Measurements from ENCODE around the gene FRK. TPM values are rescaled to one million over a fixed set of nuclear protein-coding genes. Genes with fewer than 3 reads are reported as not detected.

The FRK gene
- polyA plus RNA-seq, 3 donors: not detected

- Histone ChIP-seq H3K27ac (ENCODE audit: low read depth in 1 of 2, low read length in 2 of 2) (no peak overlapping the region), H2AFZ (ENCODE audit: insufficient read depth, low read depth, low read length, poor library complexity, severe bottlenecking) (no peak overlapping the region), H3K4me1 (ENCODE audit: control insufficient read depth in 1 of 2, insufficient read depth in 2 of 2, low read length in 2 of 2) (no peaks in the 10 kb centered on the region), H3K9me3 (replicated peaks in 1 of 2; ENCODE audit: control insufficient read depth in 1 of 2, insufficient read depth in 1 of 2, low read length in 2 of 2) (no peaks in the 10 kb centered on the region), H3K4me3 (replicated peaks in 1 of 3; ENCODE audit: low read depth in 2 of 3, low read length in 3 of 3) (no peak overlapping the region), H3K4me2 (replicated peaks; ENCODE audit: extremely low read depth, low read length, poor library complexity, severe bottlenecking) (no peak overlapping the region), H3K79me2 (ENCODE audit: insufficient read depth, low read length) (no peaks in the 10 kb centered on the region), H3K27me3 (ENCODE audit: control insufficient read depth in 2 of 2, insufficient read depth in 2 of 2, low read length in 2 of 2) (no peaks in the 10 kb centered on the region), H3K9ac (ENCODE audit: insufficient read depth, low read length, poor library complexity, severe bottlenecking) (no peak overlapping the region), H3K36me3 (replicated peaks in 1 of 2; ENCODE audit: control insufficient read depth in 1 of 2, insufficient read depth in 2 of 2, low read length in 2 of 2) (no peaks in the 10 kb centered on the region), H4K20me1 (ENCODE audit: insufficient read depth, low read length) (no peaks in the 10 kb centered on the region)
- intact Hi-C loops (cut with micrococcal nuclease): no loop called here
- WGBS (ENCODE audit: insufficient coverage): no CpG with 5 or more reads among the region's 2 CpGs
- TF ChIP-seq, protein P1, sequence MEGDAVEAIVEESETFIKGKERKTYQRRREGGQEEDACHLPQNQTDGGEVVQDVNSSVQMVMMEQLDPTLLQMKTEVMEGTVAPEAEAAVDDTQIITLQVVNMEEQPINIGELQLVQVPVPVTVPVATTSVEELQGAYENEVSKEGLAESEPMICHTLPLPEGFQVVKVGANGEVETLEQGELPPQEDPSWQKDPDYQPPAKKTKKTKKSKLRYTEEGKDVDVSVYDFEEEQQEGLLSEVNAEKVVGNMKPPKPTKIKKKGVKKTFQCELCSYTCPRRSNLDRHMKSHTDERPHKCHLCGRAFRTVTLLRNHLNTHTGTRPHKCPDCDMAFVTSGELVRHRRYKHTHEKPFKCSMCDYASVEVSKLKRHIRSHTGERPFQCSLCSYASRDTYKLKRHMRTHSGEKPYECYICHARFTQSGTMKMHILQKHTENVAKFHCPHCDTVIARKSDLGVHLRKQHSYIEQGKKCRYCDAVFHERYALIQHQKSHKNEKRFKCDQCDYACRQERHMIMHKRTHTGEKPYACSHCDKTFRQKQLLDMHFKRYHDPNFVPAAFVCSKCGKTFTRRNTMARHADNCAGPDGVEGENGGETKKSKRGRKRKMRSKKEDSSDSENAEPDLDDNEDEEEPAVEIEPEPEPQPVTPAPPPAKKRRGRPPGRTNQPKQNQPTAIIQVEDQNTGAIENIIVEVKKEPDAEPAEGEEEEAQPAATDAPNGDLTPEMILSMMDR (IDR thresholded peaks at IDR 0.05): no peak
- DNase-seq: no peak
- Mint-ChIP-seq H3K27me3 (ENCODE audit: low read depth in 3 of 3) (no peaks in the 10 kb centered on the region), H3K27ac (no peak overlapping the region), H3K9me3 (peaks cover 0 to 2% (median 0%) of the 10 kb centered on the region in 7 donors), H3K4me1 (no peaks in the 10 kb centered on the region), H3K4me3 (no peak overlapping the region), H3K36me3 (no peaks in the 10 kb centered on the region)
Observed at GRCh38 chr6:115977220-115977619, 83.5 kb downstream of the FRK start.

GRCh38 chr6:115976321-115976870, 84.3 kb downstream of the FRK start:
- Mint-ChIP-seq H3K4me1 (no peaks in the 10 kb centered on the region), H3K27ac (no peak overlapping the region), H3K36me3 (no peaks in the 10 kb centered on the region), H3K27me3 (ENCODE audit: low read depth in 3 of 3) (peaks cover 0 to 2% (median 0%) of the 10 kb centered on the region in 3 donors), H3K4me3 (no peak overlapping the region), H3K9me3 (peaks cover 0 to under 1% (median 0%) of the 10 kb centered on the region in 7 donors)
- H4K20me1 ChIP-seq (ENCODE audit: insufficient read depth, low read length): no peaks in the 10 kb centered on the region
- no CpG with 5 or more reads among the region's 2 CpGs for WGBS (ENCODE audit: insufficient coverage)
- no peak for DNase-seq
- no peaks in the 10 kb centered on the region for H3K36me3 ChIP-seq (replicated peaks in 1 of 2; ENCODE audit: control insufficient read depth in 1 of 2, insufficient read depth in 2 of 2, low read length in 2 of 2)
- H2AFZ ChIP-seq (ENCODE audit: insufficient read depth, low read depth, low read length, poor library complexity, severe bottlenecking): no peak overlapping the region
- H3K4me2 ChIP-seq (replicated peaks; ENCODE audit: extremely low read depth, low read length, poor library complexity, severe bottlenecking): no peak overlapping the region
- no peaks in the 10 kb centered on the region for H3K9me3 ChIP-seq (replicated peaks in 1 of 2; ENCODE audit: control insufficient read depth in 1 of 2, insufficient read depth in 1 of 2, low read length in 2 of 2)
- no peak overlapping the region for H3K9ac ChIP-seq (ENCODE audit: insufficient read depth, low read length, poor library complexity, severe bottlenecking)
- H3K4me1 ChIP-seq (ENCODE audit: control insufficient read depth in 1 of 2, insufficient read depth in 2 of 2, low read length in 2 of 2): no peaks in the 10 kb centered on the region
- intact Hi-C loops (cut with micrococcal nuclease): no loop called here
- H3K27ac ChIP-seq (ENCODE audit: low read depth in 1 of 2, low read length in 2 of 2): no peak overlapping the region
- H3K4me3 ChIP-seq (replicated peaks in 1 of 3; ENCODE audit: low read depth in 2 of 3, low read length in 3 of 3): no peak overlapping the region
- no peaks in the 10 kb centered on the region for H3K27me3 ChIP-seq (ENCODE audit: control insufficient read depth in 2 of 2, insufficient read depth in 2 of 2, low read length in 2 of 2)
- no peaks in the 10 kb centered on the region for H3K79me2 ChIP-seq (ENCODE audit: insufficient read depth, low read length)
- TF ChIP-seq, protein P1 (IDR thresholded peaks at IDR 0.05): no peak
